HepG2 (cell line): Measurements from ENCODE around the gene KNL1. TPM values are rescaled to one million over a fixed set of nuclear protein-coding genes. Genes with fewer than 3 reads are reported as not detected.

ENCODE experiments used
- CHD4 ChIP-seq: fragments of 200-600 bp; sonication (generic); IDR thresholded peaks from 2 replicates; pipeline ENCODE4 v1.7.0; 2017; ENCODE audit warnings: mild to moderate bottlenecking, low read length, borderline replicate concordance
- HMGXB3 ChIP-seq: sonication (generic); formaldehyde crosslinking; IDR thresholded peaks from 2 replicates; pipeline ENCODE4 v1.4.0; 2020; ENCODE audit warnings: missing genetic modification reagents, borderline replicate concordance
- MXD3 ChIP-seq: IDR thresholded peaks from 2 replicates; pipeline ENCODE4 v1.6.1; 2016; ENCODE audit warnings: mild to moderate bottlenecking, missing biosample characterization, missing genetic modification reagents
- NFRKB ChIP-seq: fragments of 450-650 bp; IDR thresholded peaks from 2 replicates; pipeline ENCODE4 v1.6.1; 2017
- ONECUT2 ChIP-seq: sonication (generic); formaldehyde crosslinking; IDR thresholded peaks from 2 replicates; pipeline ENCODE4 v1.4.0; 2020; ENCODE audit warnings: missing genetic modification reagents
- SMAD3 ChIP-seq: sonication (generic); formaldehyde crosslinking; IDR thresholded peaks from 2 replicates; pipeline ENCODE4 v1.4.0; 2020; ENCODE audit warnings: missing genetic modification reagents
- ZBTB1 ChIP-seq: sonication (generic); formaldehyde crosslinking; IDR thresholded peaks from 2 replicates; pipeline ENCODE4 v1.4.0; 2020; ENCODE audit warnings: missing genetic modification reagents, borderline replicate concordance
- ZHX1 ChIP-seq: sonication (generic); formaldehyde crosslinking; IDR thresholded peaks from 2 replicates; pipeline ENCODE4 v1.8.1; 2022; ENCODE audit warnings: low read depth, mild to moderate bottlenecking, missing genetic modification reagents
- ZNF644 ChIP-seq: IDR thresholded peaks from 2 replicates; pipeline ENCODE4 v1.6.1; 2016; ENCODE audit warnings: low read depth
- ZNF746 ChIP-seq: sonication (generic); formaldehyde crosslinking; IDR thresholded peaks from 2 replicates; pipeline ENCODE4 v1.8.0; 2022; ENCODE audit warnings: mild to moderate bottlenecking, missing genetic modification reagents
- ZNF780A ChIP-seq: sonication (generic); formaldehyde crosslinking; IDR thresholded peaks from 2 replicates; pipeline ENCODE4 v1.8.0; 2022; ENCODE audit warnings: mild to moderate bottlenecking, missing genetic modification reagents, moderate library complexity
- polyA plus RNA-seq, 8 experiments: library from polyadenylated mRNA; depleted of rRNA in 3 of 8; stranded (reverse) in 7 of 8; unstranded in 1 of 8; fragments of >200 nt; fragmentation: Illumina TruSeq in 4 of 8; extraction: Trizol in 4 of 8; gene quantifications; 2 replicates each; pipeline versions ENCODE4 v1.2.1 to v1.2.3, GENCODE V29; 2011 to 2016; ENCODE audit warnings: low read depth in 4 of 8, missing spikeins in 1 of 8, mixed read lengths in 1 of 8; ENCODE audit not compliant: insufficient read depth in 1 of 8
- total RNA-seq, 5 experiments: library from RNA; depleted of rRNA; stranded (reverse); fragments of >200 nt; fragmentation: Illumina TruSeq; extraction: Trizol; gene quantifications; 2 replicates each; pipeline ENCODE4 v1.2.3, GENCODE V29; 2016; ENCODE audit warnings: low read depth in 1 of 5

Gene KNL1
- total and polyA plus RNA-seq, 2 of the 13 experiments (the other 11 are each of a cell fraction or from before 2014, with no cell fraction given), result 8.0 to 21.4 TPM

- TF ChIP-seq ZHX1 (peak; percentile 99), ONECUT2 (peak; percentile 55; the same call in 1 of the 2 replicates), HMGXB3 (CRISPR knock-in tag) (peak; percentile 85), MXD3 (CRISPR knock-in tag) (no peak), NFRKB (peak; percentile 83), ZNF746 (CRISPR knock-in tag) (no peak), ZNF644 (CRISPR knock-in tag) (peak; percentile 87), SMAD3 (CRISPR knock-in tag) (peak; percentile 63; the same call in 1 of the 2 replicates), ZNF780A (CRISPR knock-in tag) (0 out of 2 replicates have a peak, but pooled peaks have one; percentile 58), ZBTB1 (CRISPR knock-in tag) (no peak), CHD4 (0 out of 2 replicates have a peak, but pooled peaks have one; percentile 54)
Observed at GRCh38 chr15:40593588-40594428, at the start of gene KNL1 (continued).
